OCI-LY1 (cell line): ENCODE results near the gene DRC7.
"Not testable (repeated sequence)": the region's sequence is repeated elsewhere in the genome, so short reads cannot be mapped to it uniquely, and the experiment has no call there.

Experiments
- H2AFZ ChIP-seq: fragments of 200-600 bp; sonication (generic), shearing (Covaris generic); 2 replicates; pipeline ENCODE4 v1.6.0; 2014; ENCODE audit warnings: antibody characterized with exemption, mild to moderate bottlenecking, low read length
- H3F3A ChIP-seq: fragments of 200-600 bp; sonication (generic), shearing (Covaris generic); 2 replicates; pipeline ENCODE4 v1.6.0; 2014; ENCODE audit warnings: mild to moderate bottlenecking, antibody characterized with exemption, low read length, moderate library complexity; ENCODE audit not compliant: insufficient read depth
- H3K27ac ChIP-seq: fragments of 200-600 bp; sonication (generic); 2 replicates; pipeline ENCODE4 v1.5.1; 2014; ENCODE audit warnings: low read length, mixed run types, mild to moderate bottlenecking, low read depth; ENCODE audit not compliant: poor library complexity, severe bottlenecking
- H3K27me3 ChIP-seq: fragments of 200-600 bp; sonication (generic); 2 replicates; pipeline ENCODE4 v1.6.0; 2014; ENCODE audit warnings: antibody characterized with exemption, mild to moderate bottlenecking, low read length, moderate library complexity; ENCODE audit not compliant: insufficient read depth
- H3K36me3 ChIP-seq: fragments of 200-600 bp; sonication (generic); 2 replicates; pipeline ENCODE4 v1.6.1; 2014; ENCODE audit warnings: mild to moderate bottlenecking, antibody characterized with exemption, low read length, moderate library complexity, mixed read lengths; ENCODE audit not compliant: insufficient read depth
- H3K4me1 ChIP-seq: fragments of 200-600 bp; sonication (generic); 2 replicates; pipeline ENCODE4 v1.5.1; 2014; ENCODE audit warnings: mild to moderate bottlenecking, low read length, moderate library complexity; ENCODE audit not compliant: insufficient read depth, severe bottlenecking
- H3K4me2 ChIP-seq: fragments of 200-600 bp; sonication (generic), shearing (Covaris generic); 2 replicates; pipeline ENCODE4 v1.6.1; 2014; ENCODE audit warnings: low read length
- H3K4me3 ChIP-seq: fragments of 200-600 bp; sonication (generic); 2 replicates; pipeline ENCODE4 v1.5.1; 2014; ENCODE audit warnings: low read length, low read depth, mild to moderate bottlenecking, mixed read lengths; ENCODE audit not compliant: poor library complexity, severe bottlenecking
- H3K79me2 ChIP-seq: fragments of 200-600 bp; shearing (Covaris generic); 2 replicates; pipeline ENCODE4 v1.6.1; 2016; ENCODE audit warnings: mixed run types, low read length, mixed read lengths; ENCODE audit not compliant: insufficient read depth
- H3K9ac ChIP-seq: fragments of 200-600 bp; sonication (generic), shearing (Covaris generic); 2 replicates; pipeline ENCODE4 v1.6.1; 2014; ENCODE audit warnings: mild to moderate bottlenecking, low read length, mixed read lengths
- H3K9me2 ChIP-seq: fragments of 200-600 bp; sonication (generic), shearing (Covaris generic); 2 replicates; pipeline ENCODE4 v1.6.1; 2014; ENCODE audit warnings: low read depth, mild to moderate bottlenecking, low read length, mixed read lengths
- H3K9me3 ChIP-seq: fragments of 200-600 bp; shearing (Covaris generic); 2 replicates; pipeline ENCODE4 v1.6.1; 2014; ENCODE audit warnings: low read length, mixed read lengths
- H4K20me1 ChIP-seq: fragments of 200-600 bp; sonication (generic), shearing (Covaris generic); 2 replicates; pipeline ENCODE4 v1.6.0; 2016; ENCODE audit warnings: mild to moderate bottlenecking, low read length; ENCODE audit not compliant: insufficient read depth
- CTCF ChIP-seq: fragments of 200-600 bp; sonication (generic), shearing (Covaris generic); IDR thresholded peaks from 2 replicates; pipeline ENCODE4 v1.5.1; 2017; ENCODE audit warnings: mild to moderate bottlenecking, antibody characterized with exemption, low read length, moderate library complexity, mixed read lengths
- EZH2 ChIP-seq: fragments of 200-600 bp; sonication (generic), shearing (Covaris generic); IDR thresholded peaks from 2 replicates; pipeline ENCODE4 v1.8.0; 2017; ENCODE audit warnings: borderline replicate concordance, mixed run types, mild to moderate bottlenecking, antibody characterized with exemption, low read length, moderate library complexity, mixed read lengths

DRC7 gene

GRCh38 chr16:57745768-57746167, 51.2 kb downstream of the DRC7 start:
- no peak overlapping the region for H3K4me3 ChIP-seq
- H3K9me2 ChIP-seq, result no peaks in the 10 kb centered on the region
- H3K27ac ChIP-seq, result no peak overlapping the region
- no peaks in the 10 kb centered on the region for H3K27me3 ChIP-seq
- no peaks in the 10 kb centered on the region for H4K20me1 ChIP-seq
- no peaks in the 10 kb centered on the region for H3K4me1 ChIP-seq
- no peak overlapping the region for H3K9ac ChIP-seq
- H3K4me2 ChIP-seq, result no peak overlapping the region
- TF ChIP-seq EZH2 (no peak), CTCF (no peak)
- no peaks in the 10 kb centered on the region for H3F3A ChIP-seq
- H3K79me2 ChIP-seq, result no peaks in the 10 kb centered on the region
- H3K36me3 ChIP-seq, result peaks cover 15% of the 10 kb centered on the region
- H2AFZ ChIP-seq, result no peak overlapping the region
- no peaks in the 10 kb centered on the region for H3K9me3 ChIP-seq

DNA sequence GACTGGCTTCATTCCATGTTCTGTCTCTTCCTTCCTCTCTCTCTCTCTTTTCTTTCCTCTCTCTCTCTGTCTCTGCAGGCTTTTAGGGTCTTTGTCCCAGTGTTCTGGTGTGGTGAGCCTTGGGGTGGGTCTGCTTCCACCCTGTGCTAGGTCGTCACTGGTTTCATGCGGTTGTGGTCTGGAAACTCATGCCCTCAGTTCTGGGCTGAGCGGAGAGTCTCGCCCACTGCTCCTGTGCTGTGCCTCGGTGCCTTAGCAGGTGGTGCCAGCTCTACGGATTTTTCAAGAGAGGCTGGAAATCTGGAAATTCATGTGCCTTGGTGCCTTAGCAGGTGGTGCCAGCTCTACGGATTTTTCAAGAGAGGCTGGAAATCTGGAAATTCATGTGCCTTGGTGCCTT, 51.7 kb downstream of the DRC7 start:
- not testable (repeated sequence) for H3K9me2 ChIP-seq, H2AFZ ChIP-seq, H3K4me2 ChIP-seq, H3K9me3 ChIP-seq, H3K79me2 ChIP-seq, H4K20me1 ChIP-seq, H3K9ac ChIP-seq, H3F3A ChIP-seq, H3K4me3 ChIP-seq, H3K27me3 ChIP-seq, H3K4me1 ChIP-seq, H3K27ac ChIP-seq
- peaks cover 15% of the 10 kb centered on the region for H3K36me3 ChIP-seq

GRCh38 chr16:57747091-57747490, 52.5 kb downstream of the DRC7 start:
- Histone ChIP-seq H3K27ac (no peak overlapping the region), H3K4me3 (no peak overlapping the region), H3K9me2 (no peaks in the 10 kb centered on the region), H3K9me3 (no peaks in the 10 kb centered on the region), H4K20me1 (no peaks in the 10 kb centered on the region), H2AFZ (no peak overlapping the region), H3K36me3 (peaks cover 12% of the 10 kb centered on the region), H3K9ac (no peak overlapping the region), H3K79me2 (no peaks in the 10 kb centered on the region), H3K4me1 (no peaks in the 10 kb centered on the region), H3K27me3 (no peaks in the 10 kb centered on the region), H3K4me2 (no peak overlapping the region), H3F3A (no peaks in the 10 kb centered on the region)
- TF ChIP-seq CTCF (no peak), EZH2 (no peak)

DNA sequence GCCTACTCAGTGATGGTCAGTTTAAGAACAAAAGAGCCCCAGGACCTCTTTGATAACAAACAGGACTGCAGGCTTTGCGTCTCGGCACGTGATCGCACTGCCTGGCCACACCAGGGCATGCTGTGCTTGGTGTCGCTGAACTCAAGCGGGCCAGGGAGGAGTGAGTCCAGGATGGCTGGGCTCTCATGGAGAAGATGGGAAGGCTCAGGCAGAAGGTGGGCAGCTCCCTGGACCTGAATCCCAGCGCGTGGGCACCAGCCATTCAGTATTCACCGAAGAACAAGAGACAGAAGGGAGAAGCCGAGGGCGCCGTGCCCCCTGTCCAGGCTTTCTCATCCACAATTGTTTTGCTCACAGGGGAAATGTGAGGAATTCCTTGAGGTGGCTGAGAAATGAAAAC, 52.9 kb downstream of the DRC7 start:
- no peaks in the 10 kb centered on the region for H3K9me2 ChIP-seq
- no peak overlapping the region for H2AFZ ChIP-seq
- H3F3A ChIP-seq, result no peaks in the 10 kb centered on the region
- H3K27ac ChIP-seq, result no peak overlapping the region
- H4K20me1 ChIP-seq, result no peaks in the 10 kb centered on the region
- no peaks in the 10 kb centered on the region for H3K9me3 ChIP-seq
- H3K27me3 ChIP-seq, result no peaks in the 10 kb centered on the region
- no peaks in the 10 kb centered on the region for H3K4me1 ChIP-seq
- no peak overlapping the region for H3K4me2 ChIP-seq
- TF ChIP-seq EZH2 (no peak), CTCF (no peak)
- H3K9ac ChIP-seq, result no peak overlapping the region
- no peak overlapping the region for H3K4me3 ChIP-seq
- peaks cover 8% of the 10 kb centered on the region for H3K36me3 ChIP-seq
- no peaks in the 10 kb centered on the region for H3K79me2 ChIP-seq
